Epithelial cell of esophagus (primary cell): ENCODE data around the gene BTBD7.

ENCODE experiments used
- DNase-seq: peaks from one replicate; pipeline ENCODE4 v3.0.0; 2010; ENCODE audit warnings: low read depth
- H3K4me3 ChIP-seq: 2 replicates; pipeline ENCODE4 v1.5.1; 2011; ENCODE audit warnings: mild to moderate bottlenecking, low read length, control low read depth
- TF ChIP-seq, protein P1 (sequence below): IDR thresholded peaks from 2 replicates; pipeline ENCODE4 v1.5.1; 2011; ENCODE audit warnings: low read depth, mild to moderate bottlenecking, low read length, control low read depth, inconsistent platforms; ENCODE audit not compliant: insufficient read depth; ENCODE audit errors: missing control alignments

BTBD7 gene

DNA sequence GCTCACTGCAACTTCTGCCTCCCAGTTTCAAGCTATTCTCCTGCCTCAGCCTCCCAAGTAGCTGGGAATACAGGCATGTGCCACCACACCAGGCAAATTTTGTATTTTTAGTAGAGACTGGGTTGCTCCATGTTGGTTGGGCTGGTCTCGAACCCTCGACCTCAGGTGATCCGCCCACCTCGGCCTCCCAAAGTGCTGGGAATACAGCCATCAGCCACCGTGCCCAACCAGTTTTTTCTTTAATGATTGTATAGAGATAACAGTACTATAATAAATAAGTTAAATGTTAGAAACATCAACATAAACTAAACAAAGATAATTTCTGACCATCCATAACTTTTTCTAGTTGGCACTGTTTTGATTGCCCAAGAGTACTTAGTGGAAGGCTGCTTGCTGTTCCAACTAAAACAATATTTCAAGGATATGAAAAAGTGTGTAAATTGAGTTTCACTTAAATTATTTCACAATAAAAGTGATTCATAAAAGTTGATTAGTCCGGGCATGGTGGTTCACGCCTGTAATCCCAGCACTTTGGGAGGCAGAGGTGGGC, 131.6 kb downstream of the BTBD7 start:
- peak; percentile 23 for DNase-seq
- no peak overlapping the region for H3K4me3 ChIP-seq
- TF ChIP-seq, protein P1, sequence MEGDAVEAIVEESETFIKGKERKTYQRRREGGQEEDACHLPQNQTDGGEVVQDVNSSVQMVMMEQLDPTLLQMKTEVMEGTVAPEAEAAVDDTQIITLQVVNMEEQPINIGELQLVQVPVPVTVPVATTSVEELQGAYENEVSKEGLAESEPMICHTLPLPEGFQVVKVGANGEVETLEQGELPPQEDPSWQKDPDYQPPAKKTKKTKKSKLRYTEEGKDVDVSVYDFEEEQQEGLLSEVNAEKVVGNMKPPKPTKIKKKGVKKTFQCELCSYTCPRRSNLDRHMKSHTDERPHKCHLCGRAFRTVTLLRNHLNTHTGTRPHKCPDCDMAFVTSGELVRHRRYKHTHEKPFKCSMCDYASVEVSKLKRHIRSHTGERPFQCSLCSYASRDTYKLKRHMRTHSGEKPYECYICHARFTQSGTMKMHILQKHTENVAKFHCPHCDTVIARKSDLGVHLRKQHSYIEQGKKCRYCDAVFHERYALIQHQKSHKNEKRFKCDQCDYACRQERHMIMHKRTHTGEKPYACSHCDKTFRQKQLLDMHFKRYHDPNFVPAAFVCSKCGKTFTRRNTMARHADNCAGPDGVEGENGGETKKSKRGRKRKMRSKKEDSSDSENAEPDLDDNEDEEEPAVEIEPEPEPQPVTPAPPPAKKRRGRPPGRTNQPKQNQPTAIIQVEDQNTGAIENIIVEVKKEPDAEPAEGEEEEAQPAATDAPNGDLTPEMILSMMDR: no peak

DNA sequence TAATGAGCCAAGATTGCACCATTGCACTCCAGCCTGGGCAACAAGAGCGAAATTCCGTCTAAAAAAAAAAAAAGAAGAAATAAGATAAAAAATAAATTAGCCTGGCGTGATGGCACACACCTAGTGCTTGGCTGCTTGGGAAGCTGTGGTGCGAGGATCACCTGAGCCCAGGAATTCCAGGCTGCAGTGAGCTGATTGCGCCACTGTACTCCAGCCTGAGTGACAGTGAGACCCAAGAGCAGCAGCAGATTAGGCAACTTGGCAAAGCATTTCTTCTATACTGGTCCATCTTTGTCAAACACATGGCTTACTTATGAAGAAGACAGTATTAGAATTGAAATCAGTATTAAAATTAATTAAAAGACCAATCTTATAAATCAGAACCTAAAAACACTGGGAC, 132.3 kb downstream of the BTBD7 start:
- no peak overlapping the region for H3K4me3 ChIP-seq
- TF ChIP-seq, protein P1: no peak
- DNase-seq: peak; percentile 9

DNA sequence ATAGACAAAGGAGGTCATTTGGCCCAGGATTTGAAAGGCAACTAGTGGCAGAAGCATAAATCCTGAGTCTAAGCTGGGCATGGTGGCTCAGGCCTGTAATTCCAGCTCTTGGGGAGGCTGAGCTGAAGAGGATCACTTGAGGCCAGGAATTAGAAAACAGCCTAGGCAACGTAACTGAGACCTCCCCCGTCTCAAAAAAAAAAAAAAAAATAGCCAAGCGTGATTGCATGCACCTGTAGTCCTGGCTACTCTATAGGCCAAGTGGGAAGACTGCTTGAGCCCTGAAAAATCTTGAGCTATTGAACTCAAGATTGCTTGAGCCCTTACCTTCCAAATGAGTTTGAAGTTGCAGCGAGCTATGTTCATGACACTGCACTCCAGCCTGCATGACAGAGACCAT, 133.8 kb downstream of the BTBD7 start:
- no peak overlapping the region for H3K4me3 ChIP-seq
- TF ChIP-seq, protein P1: no peak
- no peak for DNase-seq

DNA sequence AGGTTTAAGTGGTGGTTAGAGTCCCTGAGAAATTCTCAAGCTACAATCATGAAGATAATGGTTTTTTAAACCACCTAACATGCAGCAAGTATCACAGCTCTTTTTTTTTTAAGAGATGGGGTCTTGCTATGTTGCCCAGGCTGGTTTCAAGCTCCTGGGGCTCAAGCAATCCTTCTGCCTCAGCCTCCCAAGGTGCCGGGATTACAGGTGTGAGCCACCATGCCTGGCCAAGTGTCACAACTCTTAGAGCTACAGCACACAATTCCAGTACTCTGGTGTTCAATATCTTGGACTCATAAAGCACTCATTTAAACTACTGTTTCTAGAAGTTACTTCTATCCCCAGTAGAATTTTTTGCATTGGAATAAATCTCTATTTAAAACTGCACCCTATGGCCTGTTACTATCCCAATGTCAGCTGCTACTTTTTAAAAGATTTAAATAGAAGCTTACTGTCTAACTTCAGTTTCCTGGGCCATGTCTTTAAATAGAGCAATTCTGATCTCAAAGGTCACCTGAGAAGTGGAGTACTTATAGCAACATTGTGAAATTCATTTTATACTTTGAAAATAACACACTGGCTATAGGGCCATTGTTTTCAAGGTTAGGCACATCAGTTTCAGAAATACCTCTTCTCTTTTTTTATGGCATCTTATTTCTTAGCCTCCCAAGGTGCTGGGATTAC, 137.4 kb downstream of the BTBD7 start:
- H3K4me3 ChIP-seq: no peak overlapping the region
- TF ChIP-seq, protein P1: no peak
- no peak for DNase-seq
